ENCODE data around the gene TBCD. TPM values are rescaled to one million over a fixed set of nuclear protein-coding genes. Genes with fewer than 3 reads are reported as not detected.

TBCD gene
- total and polyA plus RNA-seq, 9 of the 15 experiments (the other 6 are each of a cell fraction or from before 2014, with no cell fraction given), result 8.9 to 98.5 (median 28.0) TPM

DNA sequence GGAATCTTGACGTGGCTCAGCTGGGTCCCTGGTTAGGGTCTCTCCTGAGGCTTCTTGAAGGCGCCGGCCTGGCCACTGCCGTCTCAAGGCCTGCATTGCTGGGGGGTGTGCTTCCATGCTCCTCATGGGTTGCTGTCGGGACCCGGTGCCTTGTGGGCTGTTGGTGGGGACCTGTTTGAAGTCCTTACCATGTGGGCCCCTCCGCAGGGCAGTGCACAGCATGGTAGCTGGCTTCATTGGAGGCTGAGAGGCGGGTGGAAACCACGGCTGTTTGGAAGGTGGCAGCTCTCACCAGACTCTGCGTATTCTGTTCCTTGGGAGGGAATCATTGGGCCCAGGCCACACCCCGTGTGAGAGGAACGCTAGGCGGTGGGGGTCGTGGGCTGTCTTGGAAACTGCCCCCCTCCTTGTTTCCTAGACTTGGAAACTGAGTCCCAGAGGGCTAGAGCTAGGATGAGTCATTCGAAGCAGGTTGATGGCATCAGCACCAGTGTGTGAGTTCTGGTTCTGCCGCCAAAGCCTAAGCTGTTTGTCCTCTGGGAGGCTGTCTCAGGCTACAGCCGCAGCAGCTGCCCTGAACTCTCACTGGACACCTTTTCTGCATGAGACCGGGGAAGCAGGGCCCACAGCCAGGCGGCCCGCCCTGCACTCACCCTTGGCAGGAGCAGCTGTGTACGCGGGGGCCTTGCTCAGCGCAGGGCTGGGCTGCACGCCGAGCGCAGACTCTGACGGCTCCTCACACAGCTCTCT lies 52.8 kb downstream of the TBCD start:
- ATAC-seq (no peak), FAIRE-seq (no peak), DNase-seq (ENCODE audit: extremely low read depth in 1 of 4, low spot score in 3 of 4) (no peak)
- BruUV-seq (replicated peaks), result no TSS peak
- TF ChIP-seq TFAM (CRISPR knock-in tag; conservative IDR thresholded peaks at IDR 0.05) (no peak), TAF7 (tag; IDR thresholded peaks at IDR 0.05) (no peak), NR4A1 (CRISPR knock-in tag; IDR thresholded peaks at IDR 0.05) (no peak), NR4A1 (tag; IDR thresholded peaks at IDR 0.05) (no peak), ZNF324 (CRISPR knock-in tag; IDR thresholded peaks at IDR 0.05) (no peak), ARID4B (CRISPR knock-in tag; IDR thresholded peaks at IDR 0.05) (no peak), ZNF121 (CRISPR knock-in tag; conservative IDR thresholded peaks at IDR 0.05) (no peak), RUNX1 (IDR thresholded peaks at IDR 0.05; ENCODE audit: low read depth) (no peak), PHTF2 (CRISPR knock-in tag; IDR thresholded peaks at IDR 0.05) (no peak), HLTF (IDR thresholded peaks at IDR 0.05) (no peak), RBM22 (IDR thresholded peaks at IDR 0.05; ENCODE audit: low read depth, low read length, poor library complexity, severe bottlenecking) (no peak), KDM2B (CRISPR knock-in tag; IDR thresholded peaks at IDR 0.05) (no peak), ZBTB26 (CRISPR knock-in tag; IDR thresholded peaks at IDR 0.05) (no peak), STAG1 (CRISPR knock-in tag; IDR thresholded peaks at IDR 0.05; ENCODE audit: borderline replicate concordance) (no peak)
- H3K79me2 ChIP-seq (ENCODE audit: control insufficient read depth, insufficient read depth, low read length), result peaks cover 6% of the 10 kb centered on the region; the same call in 1 of the 3 replicates
- ChIA-PET CTCF (ENCODE audit: low intra/inter-chr PET ratio) (no interaction called here), POLR2A (no interaction called here)
- H2AFZ ChIP-seq (ENCODE audit: low read depth, low read length), result no peak overlapping the region
- H3K9me1 ChIP-seq (ENCODE audit: control insufficient read depth, insufficient read depth, low read length), result no peaks in the 10 kb centered on the region
- H3K9ac ChIP-seq (ENCODE audit: insufficient read depth in 1 of 2, low read depth in 2 of 2, low read length in 2 of 2), result peak overlapping the region in 1 of 2 experiments; percentile 76; a peak in 2 of 4 replicates
- H3K4me1 ChIP-seq (replicated peaks in 1 of 2; ENCODE audit: control insufficient read depth in 2 of 2, insufficient read depth in 2 of 2, low read length in 2 of 2), result peaks cover 0 to 24% of the 10 kb centered on the region in 2 experiments; a peak in 1 of 5 replicates
- H3K4me2 ChIP-seq (ENCODE audit: insufficient read depth, low read length), result no peak overlapping the region
- no peak overlapping the region for H3K4me3 ChIP-seq
- H4K20me1 ChIP-seq (replicated peaks; ENCODE audit: control insufficient read depth, insufficient read depth, low read length), result no peaks in the 10 kb centered on the region
- in situ Hi-C loops (cut with MboI), result no loop called here
- H3K27me3 ChIP-seq (ENCODE audit: control insufficient read depth in 2 of 2, insufficient read depth in 2 of 2, low read length in 2 of 2), result no peaks in the 10 kb centered on the region
- intact Hi-C loops (cut with micrococcal nuclease), result no loop called here
- H3K27ac ChIP-seq (ENCODE audit: extremely low read depth, low read depth, low read length), result no peak overlapping the region
- WGBS (ENCODE audit: insufficient coverage, low coverage, missing lambda C conversion rate), result 86% methylated on average over 20 of the region's 27 CpGs
- H3K36me3 ChIP-seq (ENCODE audit: control insufficient read depth, insufficient read depth, low read length), result peaks cover 48% of the 10 kb centered on the region; the same call in 2 of the 3 replicates
- H3K9me3 ChIP-seq (replicated peaks; ENCODE audit: control insufficient read depth, insufficient read depth, low read depth, low read length), result no peaks in the 10 kb centered on the region
